Progenitor cell of endocrine pancreas (in vitro differentiated cells): ENCODE results near the gene SKI. TPM values are rescaled to one million over a fixed set of nuclear protein-coding genes. Genes with fewer than 3 reads are reported as not detected.

Source experiments
- DNase-seq: peaks from one replicate; pipeline ENCODE4 v3.0.0; 2021; ENCODE audit warnings: low spot score; ENCODE audit not compliant: unreplicated experiment
- H3K27ac Mint-ChIP-seq: 2 replicates; pipeline ENCODE4 v1.8.0; 2021; ENCODE audit warnings: mild to moderate bottlenecking, moderate library complexity, mixed read lengths
- H3K27me3 Mint-ChIP-seq: 2 replicates; pipeline ENCODE4 v1.8.0; 2021; ENCODE audit warnings: mixed read lengths
- H3K36me3 Mint-ChIP-seq: 2 replicates; pipeline ENCODE4 v1.8.0; 2022; ENCODE audit warnings: mixed read lengths; ENCODE audit not compliant: insufficient read depth
- H3K4me1 Mint-ChIP-seq: 2 replicates; pipeline ENCODE4 v1.8.0; 2021; ENCODE audit warnings: low read depth, mixed read lengths
- H3K4me3 Mint-ChIP-seq: 2 replicates; pipeline ENCODE4 v1.8.0; 2021; ENCODE audit warnings: low read depth, mild to moderate bottlenecking, moderate library complexity, mixed read lengths
- H3K9me3 Mint-ChIP-seq: 2 replicates; pipeline ENCODE4 v1.8.0; 2021; ENCODE audit warnings: low read depth, mixed read lengths
- CTCF ChIP-seq: fragments of 200-600 bp; sonication (generic); IDR thresholded peaks from one replicate; pipeline ENCODE4 v1.5.0; 2021; ENCODE audit warnings: antibody characterized with exemption, mild to moderate bottlenecking; ENCODE audit not compliant: unreplicated experiment
- total RNA-seq: library from RNA; stranded (reverse); gene quantifications from 2 replicates; pipeline ENCODE4 v1.2.1, GENCODE V29; 2021

The SKI gene
- total RNA-seq, 1 donor from 2014 or later: 56.2 TPM

- Mint-ChIP-seq H3K36me3 (no peaks in the 10 kb centered on the region), H3K9me3 (no peaks in the 10 kb centered on the region), H3K27me3 (no peaks in the 10 kb centered on the region), H3K4me1 (peaks cover 19% of the 10 kb centered on the region), H3K27ac (peak overlapping the region; percentile 49), H3K4me3 (peak overlapping the region; percentile 67)
- no peak for DNase-seq
- no peak for TF ChIP-seq CTCF
Observed at GRCh38 chr1:2226525-2227345, 1.4 kb upstream of the SKI start.

GRCh38 chr1:2227346-2228156 lies 568 bp upstream of the SKI start:
- peak; percentile 97 for DNase-seq
- TF ChIP-seq CTCF: no peak
- Mint-ChIP-seq H3K36me3 (no peaks in the 10 kb centered on the region), H3K4me3 (peak overlapping the region; percentile 63), H3K27me3 (no peaks in the 10 kb centered on the region), H3K9me3 (no peaks in the 10 kb centered on the region), H3K27ac (no peak overlapping the region), H3K4me1 (peaks cover 24% of the 10 kb centered on the region)

- Mint-ChIP-seq H3K4me3 (peak overlapping the region; percentile 94), H3K27me3 (no peaks in the 10 kb centered on the region), H3K9me3 (no peaks in the 10 kb centered on the region), H3K36me3 (no peaks in the 10 kb centered on the region), H3K27ac (peak overlapping the region; percentile 94), H3K4me1 (peaks cover 33% of the 10 kb centered on the region)
- no peak for DNase-seq
- no peak for TF ChIP-seq CTCF
Observed at GRCh38 chr1:2228694-2229036, 546 bp downstream of the SKI start.

GRCh38 chr1:2229037-2229864 lies 1.1 kb downstream of the SKI start:
- H3K27me3 Mint-ChIP-seq: no peaks in the 10 kb centered on the region
- no peaks in the 10 kb centered on the region for H3K9me3 Mint-ChIP-seq
- peak overlapping the region; percentile 94 for H3K27ac Mint-ChIP-seq
- DNase-seq: no peak
- peak overlapping the region; percentile 94 for H3K4me3 Mint-ChIP-seq
- peaks cover 34% of the 10 kb centered on the region for H3K4me1 Mint-ChIP-seq
- H3K36me3 Mint-ChIP-seq: no peaks in the 10 kb centered on the region
- TF ChIP-seq CTCF: no peak
